ENCODE measurements around the gene FOLR1.
A peak's percentile ranks its signal among the peaks of the same experiment; 100 is the strongest.

The FOLR1 gene

DNA sequence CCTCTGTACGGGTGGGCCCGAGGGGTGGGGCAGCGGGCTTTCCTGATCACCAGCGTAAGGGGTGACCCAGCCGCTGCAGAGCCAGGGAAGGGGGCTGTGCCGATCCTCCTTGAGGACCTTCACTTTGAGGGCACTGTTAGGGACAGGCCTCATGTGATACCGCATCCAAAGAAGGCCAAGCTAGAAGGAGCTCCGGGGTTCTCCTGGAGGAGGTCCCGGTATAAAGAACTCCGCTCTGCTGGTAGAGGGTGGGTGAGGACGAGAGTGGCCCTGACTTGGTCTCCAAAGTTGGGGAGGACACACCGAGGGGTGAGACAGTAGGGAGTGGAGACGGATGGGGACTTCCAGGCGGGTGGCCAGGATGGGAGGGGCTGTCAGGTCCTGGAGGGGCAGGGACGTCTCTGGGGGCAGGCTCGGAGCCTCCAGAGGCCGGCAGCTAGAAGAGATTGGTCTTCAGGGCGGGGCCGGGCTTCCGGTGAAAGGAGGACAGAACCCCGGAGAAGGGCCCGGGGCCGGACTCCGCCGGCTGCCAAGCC lies 47.4 kb downstream of the FOLR1 start:
- Mint-ChIP-seq H3K27ac (peak overlapping the region; percentile 81), H3K4me1 (ENCODE audit: low read depth) (peaks cover 76% of the 10 kb centered on the region), H3K4me3 (peak overlapping the region; percentile 65), H3K27me3 (peaks cover 58% of the 10 kb centered on the region), H3K36me3 (ENCODE audit: low read depth) (peaks cover 47% of the 10 kb centered on the region), H3K9me3 (no peaks in the 10 kb centered on the region)
- intact Hi-C loops (cut with micrococcal nuclease), result loop anchor here (5.0 kb wide), 3 partner anchors 57 to 212 kb away; partner anchors contain the start of gene CLPB

DNA sequence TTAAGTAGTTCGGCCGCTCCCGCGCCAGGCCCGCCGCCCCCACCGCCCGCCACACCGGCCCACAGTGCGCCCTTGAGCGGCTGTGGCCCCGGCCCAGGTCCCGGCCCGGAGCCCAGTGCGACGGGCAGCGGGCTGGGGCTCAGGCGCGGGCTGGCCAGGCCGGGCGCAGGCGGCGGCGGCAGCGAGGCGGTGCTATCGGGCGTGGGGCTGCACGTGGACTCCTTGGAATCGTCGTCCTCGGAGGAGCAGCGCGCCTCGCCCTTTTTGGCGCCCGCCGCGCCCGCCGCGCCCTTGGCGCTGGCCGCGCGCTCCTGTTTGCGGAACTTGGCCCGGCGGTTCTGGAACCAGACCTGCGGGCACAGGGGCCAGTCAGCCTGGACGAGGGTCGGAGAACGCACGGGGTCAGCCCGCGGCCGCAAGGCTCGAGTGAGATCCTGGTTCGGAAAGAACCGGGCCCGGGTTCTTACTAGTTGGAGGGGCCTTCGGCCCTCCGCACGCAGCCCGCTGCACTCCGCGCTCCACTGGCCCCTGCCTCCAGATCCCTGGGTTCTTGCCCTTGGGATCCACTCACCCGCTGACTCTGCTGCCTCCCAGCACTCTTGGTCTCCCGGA lies 48.0 kb downstream of the FOLR1 start:
- intact Hi-C loops (cut with micrococcal nuclease), result loop anchor here (5.0 kb wide), 3 partner anchors 58 to 213 kb away; partner anchors contain the start of gene CLPB
- Mint-ChIP-seq H3K27me3 (peaks cover 58% of the 10 kb centered on the region), H3K9me3 (no peaks in the 10 kb centered on the region), H3K36me3 (ENCODE audit: low read depth) (peaks cover 42% of the 10 kb centered on the region), H3K4me3 (peak overlapping the region; percentile 65), H3K4me1 (ENCODE audit: low read depth) (peaks cover 76% of the 10 kb centered on the region), H3K27ac (peak overlapping the region; percentile 81)

DNA sequence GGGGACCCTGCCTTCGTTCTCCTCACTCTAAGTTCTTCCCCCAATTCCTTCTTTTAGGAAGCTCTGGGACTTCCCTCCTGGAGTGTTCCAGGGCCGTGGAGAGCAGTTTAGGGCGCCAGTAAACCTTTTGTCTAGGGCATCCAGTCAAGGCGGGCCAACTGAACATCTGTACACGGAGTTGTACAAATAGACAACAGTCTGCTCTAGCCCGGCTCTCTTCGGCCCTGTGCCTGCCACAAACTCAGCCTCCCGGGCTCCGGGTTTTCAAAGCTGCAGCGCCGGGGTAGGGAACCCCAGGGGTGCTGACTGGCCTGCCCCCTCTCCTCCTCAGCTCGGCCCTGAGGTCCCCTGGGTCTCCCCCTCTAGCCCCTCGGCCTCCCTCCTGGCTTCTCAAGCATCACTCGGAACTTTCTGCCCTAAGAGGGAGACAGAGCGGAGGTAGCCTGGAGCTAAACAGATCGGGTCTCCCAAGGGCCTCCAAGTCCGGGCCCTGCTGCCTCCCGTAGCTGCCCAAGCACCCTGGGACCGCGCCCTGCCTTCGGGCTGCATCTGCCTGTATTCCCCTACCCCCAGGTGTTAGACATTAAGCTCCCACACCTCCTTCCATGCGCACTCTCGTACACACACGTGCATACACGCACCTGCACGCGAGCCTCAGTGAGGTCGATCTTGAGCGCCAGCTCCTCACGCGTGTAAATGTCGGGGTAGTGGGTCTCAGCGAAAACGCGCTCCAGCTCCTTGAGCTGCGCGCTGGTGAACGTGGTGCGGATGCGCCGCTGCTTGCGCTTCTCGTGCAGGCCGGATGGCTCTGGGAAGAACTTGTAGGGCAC lies 48.7 kb downstream of the FOLR1 start:
- Mint-ChIP-seq H3K27ac (peak overlapping the region; percentile 79), H3K4me1 (ENCODE audit: low read depth) (peaks cover 70% of the 10 kb centered on the region), H3K9me3 (no peaks in the 10 kb centered on the region), H3K27me3 (peaks cover 58% of the 10 kb centered on the region), H3K36me3 (ENCODE audit: low read depth) (peaks cover 34% of the 10 kb centered on the region), H3K4me3 (peak overlapping the region; percentile 63)
- intact Hi-C loops (cut with micrococcal nuclease), result no loop called here

DNA sequence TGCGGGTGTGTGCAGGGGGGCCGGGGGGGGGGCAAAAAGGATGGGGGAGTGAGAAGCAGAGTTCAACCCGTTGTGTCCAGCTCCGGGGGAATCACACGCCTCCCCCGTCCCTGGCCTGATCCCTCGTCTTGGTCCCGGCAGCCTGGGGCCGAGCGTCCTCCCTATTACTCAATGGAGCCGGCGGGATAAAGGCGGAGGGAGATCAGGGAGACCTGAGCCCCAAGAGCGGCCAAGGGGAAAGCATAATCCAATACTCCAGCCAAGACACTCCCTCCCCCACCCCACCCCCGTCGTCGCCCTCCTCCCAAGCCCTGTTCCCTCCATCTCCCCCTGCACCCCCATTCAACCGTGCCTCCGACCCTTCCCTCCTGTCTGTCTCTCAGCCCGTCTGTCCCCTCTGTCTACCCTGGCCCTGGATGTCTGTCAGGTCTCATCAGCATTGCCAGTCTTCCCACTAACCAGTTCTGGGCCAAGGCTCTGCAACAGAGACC lies 49.4 kb downstream of the FOLR1 start:
- H3K4me1 Mint-ChIP-seq (ENCODE audit: low read depth), result peaks cover 65% of the 10 kb centered on the region
- H3K4me3 Mint-ChIP-seq, result no peak overlapping the region
- no peak overlapping the region for H3K27ac Mint-ChIP-seq
- H3K36me3 Mint-ChIP-seq (ENCODE audit: low read depth), result peaks cover 28% of the 10 kb centered on the region
- H3K9me3 Mint-ChIP-seq, result no peaks in the 10 kb centered on the region
- intact Hi-C loops (cut with micrococcal nuclease), result no loop called here
- H3K27me3 Mint-ChIP-seq, result peaks cover 58% of the 10 kb centered on the region

DNA sequence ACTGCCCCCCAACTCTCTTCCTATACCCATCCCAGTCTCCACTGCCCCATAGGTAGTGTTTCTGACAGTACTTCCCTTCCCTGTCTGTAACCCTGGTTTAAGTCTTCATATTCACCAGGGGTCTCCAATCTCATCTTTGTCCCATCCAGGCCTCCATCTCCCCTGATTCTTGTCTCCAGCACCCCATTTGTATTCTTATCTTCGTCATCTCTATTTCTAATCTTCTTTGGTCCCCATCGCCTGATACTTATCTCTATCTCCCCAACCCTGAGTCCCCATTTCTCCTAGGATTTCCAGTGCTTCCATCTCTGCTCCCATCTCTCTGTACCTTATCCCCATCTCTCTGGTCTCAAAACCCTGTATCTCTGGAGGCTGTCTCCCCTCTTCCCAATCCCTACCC lies 50.2 kb downstream of the FOLR1 start:
- H3K4me3 Mint-ChIP-seq, result no peak overlapping the region
- intact Hi-C loops (cut with micrococcal nuclease), result no loop called here
- peaks cover 56% of the 10 kb centered on the region for H3K27me3 Mint-ChIP-seq

DNA sequence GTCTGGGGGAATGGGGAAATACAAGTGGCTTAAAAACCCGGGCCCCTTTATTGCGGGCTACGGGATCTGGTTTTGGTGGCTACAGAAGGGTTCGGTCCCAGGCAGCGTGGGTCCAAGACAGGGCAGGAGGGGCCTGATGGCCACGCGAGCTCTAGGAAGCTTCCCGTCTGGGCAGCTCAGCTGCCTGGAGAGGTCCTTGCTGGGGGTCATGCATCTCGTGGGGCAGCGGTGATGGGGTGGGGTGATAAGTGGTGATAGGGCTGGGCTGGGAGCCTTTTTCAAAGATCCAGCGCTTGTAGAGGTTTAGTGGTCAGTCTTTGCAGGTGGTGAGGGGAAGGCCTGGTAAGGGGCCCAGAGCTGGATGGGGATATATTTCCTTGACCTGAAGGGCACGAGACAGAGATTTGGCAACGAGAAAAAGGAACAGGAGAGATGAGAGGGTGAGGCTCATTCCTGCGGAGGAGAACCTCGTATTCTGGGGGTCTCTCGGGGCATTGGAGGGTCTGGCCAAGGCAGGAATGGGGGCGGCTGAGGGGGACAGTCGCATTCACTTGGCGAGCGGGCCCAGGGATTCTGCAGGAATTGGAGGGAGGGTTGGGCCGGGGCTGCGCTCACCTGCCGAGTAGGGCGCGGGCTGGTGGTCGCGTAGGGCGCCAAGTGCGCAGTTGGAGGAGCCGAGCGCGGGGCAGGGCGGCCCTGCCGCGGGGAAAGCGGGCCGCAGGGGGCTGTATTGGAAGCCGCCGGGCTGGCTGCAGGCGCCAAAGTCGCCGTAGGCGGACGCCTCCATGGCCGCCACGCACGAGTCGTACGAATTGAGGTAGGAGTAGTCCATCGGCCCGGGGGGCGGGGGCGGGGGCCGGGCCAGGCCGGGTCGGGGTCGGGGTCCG lies 51.5 kb downstream of the FOLR1 start:
- Mint-ChIP-seq H3K9me3 (no peaks in the 10 kb centered on the region), H3K27me3 (peaks cover 48% of the 10 kb centered on the region), H3K4me1 (ENCODE audit: low read depth) (peaks cover 53% of the 10 kb centered on the region), H3K4me3 (peak overlapping the region; percentile 10), H3K27ac (peak overlapping the region; percentile 6), H3K36me3 (ENCODE audit: low read depth) (peaks cover 7% of the 10 kb centered on the region)
- intact Hi-C loops (cut with micrococcal nuclease), result no loop called here

More for the DNA sequence above, 50.2 kb downstream of the FOLR1 start:
- no peaks in the 10 kb centered on the region for H3K9me3 Mint-ChIP-seq
- H3K27ac Mint-ChIP-seq, result no peak overlapping the region
- H3K4me1 Mint-ChIP-seq (ENCODE audit: low read depth), result peaks cover 61% of the 10 kb centered on the region
- peaks cover 20% of the 10 kb centered on the region for H3K36me3 Mint-ChIP-seq (ENCODE audit: low read depth)

DNA sequence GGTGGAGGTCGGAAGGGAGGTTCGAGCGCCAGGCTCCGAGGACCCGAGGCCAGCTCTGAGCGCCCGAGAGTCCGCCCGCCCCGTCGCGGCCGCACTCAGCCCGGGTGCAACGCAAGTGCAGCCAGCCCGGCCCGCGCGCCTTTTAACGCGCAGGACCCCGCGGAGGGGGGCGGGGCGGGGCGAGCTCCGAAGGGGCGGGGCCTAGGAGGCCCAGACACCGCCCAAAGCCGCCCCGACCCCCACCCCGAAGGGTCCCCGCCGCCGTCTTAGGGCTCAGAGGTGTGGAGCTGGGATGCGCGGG lies 52.1 kb downstream of the FOLR1 start, which contains the start of gene PHOX2A:
Gene PHOX2A, minus strand, starts transcription at position 117 of the 301 bp plus-strand sequence. CDS start 172 bp downstream, outside the sequence.
- intact Hi-C loops (cut with micrococcal nuclease), result no loop called here
- Mint-ChIP-seq H3K36me3 (ENCODE audit: low read depth) (peaks cover 1% of the 10 kb centered on the region), H3K4me1 (ENCODE audit: low read depth) (peaks cover 49% of the 10 kb centered on the region), H3K27ac (peak within 1 kb of the TSS; percentile 6), H3K9me3 (no peaks in the 10 kb centered on the region), H3K4me3 (peak within 1 kb of the TSS; percentile 10), H3K27me3 (peaks cover 47% of the 10 kb centered on the region)

DNA sequence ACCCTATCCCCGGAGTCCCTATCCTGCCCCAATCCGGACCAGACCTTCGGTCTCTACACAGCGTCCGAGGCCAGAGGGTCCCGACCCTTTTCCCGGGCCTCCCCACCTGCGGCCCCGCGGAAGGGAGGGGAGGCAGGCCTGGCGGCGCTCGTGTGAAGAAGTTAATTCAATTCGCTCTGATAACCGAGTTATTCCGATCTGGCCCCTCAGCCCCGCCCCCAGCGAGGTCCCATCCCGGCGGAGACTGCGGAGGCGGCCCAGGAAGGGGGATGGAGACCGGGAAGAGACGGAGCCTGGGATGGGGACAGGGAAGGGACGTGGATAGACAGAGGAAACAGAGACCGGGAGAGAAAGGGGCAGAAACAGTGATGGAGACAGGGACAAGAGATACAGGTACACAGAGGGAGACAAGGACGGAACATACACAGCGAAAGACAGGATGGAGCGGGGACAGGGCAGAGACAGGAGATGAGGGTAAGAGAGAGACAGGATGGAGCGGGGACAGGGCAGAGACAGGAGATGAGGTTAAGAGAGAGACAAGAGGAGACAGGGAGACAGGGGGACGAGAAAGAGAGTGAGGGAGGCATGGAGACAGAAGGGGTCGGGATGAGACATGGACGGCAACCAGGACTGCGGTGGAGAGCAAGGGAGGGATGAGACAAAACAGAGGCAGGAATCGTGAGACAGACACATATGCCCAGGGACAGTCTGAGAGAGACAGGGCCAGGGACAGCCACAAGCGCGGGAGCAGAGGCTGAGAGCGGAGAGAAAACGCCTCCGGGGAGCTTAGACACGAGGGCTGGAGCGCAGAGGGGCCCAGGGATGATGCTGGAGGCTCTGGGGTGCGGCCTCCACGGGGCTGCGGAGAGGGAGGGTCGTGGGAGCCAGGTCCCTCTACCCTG lies 52.7 kb downstream of the FOLR1 start:
- no peak overlapping the region for H3K4me3 Mint-ChIP-seq
- intact Hi-C loops (cut with micrococcal nuclease), result no loop called here
- no peaks in the 10 kb centered on the region for H3K9me3 Mint-ChIP-seq
- peaks cover 43% of the 10 kb centered on the region for H3K4me1 Mint-ChIP-seq (ENCODE audit: low read depth)
- peaks cover 46% of the 10 kb centered on the region for H3K27me3 Mint-ChIP-seq
- no peak overlapping the region for H3K27ac Mint-ChIP-seq
- no peaks in the 10 kb centered on the region for H3K36me3 Mint-ChIP-seq (ENCODE audit: low read depth)

DNA sequence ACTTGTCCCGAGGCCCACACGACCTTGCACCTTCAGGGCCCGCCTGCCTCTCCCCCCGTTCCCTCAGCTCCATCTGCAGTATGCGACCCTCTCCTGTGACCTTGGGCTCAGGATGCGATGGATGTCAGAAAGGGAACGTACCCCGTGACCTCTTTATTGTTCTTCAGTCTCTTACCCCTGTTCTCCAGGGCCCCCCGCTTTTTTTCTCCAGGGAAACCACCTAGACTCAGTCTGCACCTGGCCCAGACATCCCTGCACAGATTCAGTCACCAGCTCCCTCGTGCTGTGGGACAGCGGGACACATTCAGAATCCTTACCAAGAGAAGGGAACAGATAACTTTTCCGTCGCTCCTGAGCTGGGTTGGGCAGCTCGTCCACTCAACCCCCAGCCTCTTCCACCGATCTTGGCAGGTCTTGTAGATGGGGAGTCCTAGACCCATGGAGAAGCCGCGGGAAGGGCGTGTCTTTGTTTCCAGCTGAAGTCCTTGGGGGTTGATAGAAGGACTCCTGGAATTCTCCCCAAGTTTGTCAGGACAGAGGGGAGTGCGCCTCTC lies 53.4 kb downstream of the FOLR1 start:
- no peaks in the 10 kb centered on the region for H3K9me3 Mint-ChIP-seq
- no peak overlapping the region for H3K4me3 Mint-ChIP-seq
- H3K4me1 Mint-ChIP-seq (ENCODE audit: low read depth), result peaks cover 39% of the 10 kb centered on the region
- H3K27ac Mint-ChIP-seq, result no peak overlapping the region
- intact Hi-C loops (cut with micrococcal nuclease), result no loop called here
- peaks cover 49% of the 10 kb centered on the region for H3K27me3 Mint-ChIP-seq
- no peaks in the 10 kb centered on the region for H3K36me3 Mint-ChIP-seq (ENCODE audit: low read depth)
